HepG2 (cell line): ENCODE measurements around the gene RTEL1. TPM values are rescaled to one million over a fixed set of nuclear protein-coding genes. Genes with fewer than 3 reads are reported as not detected.

ENCODE experiments used
- DR1 ChIP-seq: sonication (generic); formaldehyde crosslinking; IDR thresholded peaks from 2 replicates; pipeline ENCODE4 v1.8.0; 2021; ENCODE audit warnings: mild to moderate bottlenecking, missing genetic modification reagents, inconsistent platforms
- EP300 ChIP-seq, 3 experiments: sonication (generic) in 1 of 3; formaldehyde crosslinking in 1 of 3; IDR thresholded peaks; 2 replicates each; pipeline versions ENCODE4 v1.5.1 to v1.6.1; 2011 to 2020; ENCODE audit warnings: low read depth in 2 of 3, low read length in 2 of 3, borderline replicate concordance in 1 of 3, improper control_type of control experiment in 1 of 3, mild to moderate bottlenecking in 1 of 3, missing genetic modification reagents in 1 of 3, moderate library complexity in 1 of 3
- NCOA2 ChIP-seq: sonication (generic); formaldehyde crosslinking; IDR thresholded peaks from 2 replicates; pipeline ENCODE4 v1.8.0; 2022; ENCODE audit warnings: inconsistent platforms
- NCOA5 ChIP-seq: sonication (generic); formaldehyde crosslinking; IDR thresholded peaks from 2 replicates; pipeline ENCODE4 v1.4.0; 2020; ENCODE audit warnings: missing genetic modification reagents
- POLR2AphosphoS5 ChIP-seq: IDR thresholded peaks from 2 replicates; pipeline ENCODE4 v1.6.1; 2012; ENCODE audit warnings: low read depth, low read length
- RCOR2 ChIP-seq: IDR thresholded peaks from 2 replicates; pipeline ENCODE4 v1.6.1; 2016; ENCODE audit warnings: missing biosample characterization, missing genetic modification reagents
- REPIN1 ChIP-seq: sonication (generic); formaldehyde crosslinking; IDR thresholded peaks from 2 replicates; pipeline ENCODE4 v1.8.0; 2022; ENCODE audit warnings: missing genetic modification reagents, low read depth, mild to moderate bottlenecking, borderline replicate concordance
- RXRB ChIP-seq: IDR thresholded peaks from 2 replicates; pipeline ENCODE4 v1.6.1; 2016; ENCODE audit warnings: borderline replicate concordance, missing genetic modification reagents, missing compliant biosample characterization
- TMF1 ChIP-seq: sonication (generic); formaldehyde crosslinking; IDR thresholded peaks from 2 replicates; pipeline ENCODE4 v1.8.1; 2022; ENCODE audit warnings: low read depth, missing genetic modification reagents
- U2AF1 ChIP-seq: fragments of 200-400 bp; formaldehyde crosslinking; optimal IDR thresholded peaks from 2 replicates; pipeline ENCODE3; 2017; ENCODE audit warnings: mild to moderate bottlenecking, low read depth, low read length
- YY1 ChIP-seq: IDR thresholded peaks from 2 replicates; pipeline ENCODE4 v1.6.1; 2011; ENCODE audit warnings: low read length, low read depth, moderate library complexity, mild to moderate bottlenecking; ENCODE audit not compliant: insufficient read depth, insufficient replicate concordance
- ZNF792 ChIP-seq: IDR thresholded peaks from 2 replicates; pipeline ENCODE4 v1.6.1; 2016
- polyA plus RNA-seq, 8 experiments: library from polyadenylated mRNA; depleted of rRNA in 3 of 8; stranded (reverse) in 7 of 8; unstranded in 1 of 8; fragments of >200 nt; fragmentation: Illumina TruSeq in 4 of 8; extraction: Trizol in 4 of 8; gene quantifications; 2 replicates each; pipeline versions ENCODE4 v1.2.1 to v1.2.3, GENCODE V29; 2011 to 2016; ENCODE audit warnings: low read depth in 4 of 8, missing spikeins in 1 of 8, mixed read lengths in 1 of 8; ENCODE audit not compliant: insufficient read depth in 1 of 8
- total RNA-seq, 5 experiments: library from RNA; depleted of rRNA; stranded (reverse); fragments of >200 nt; fragmentation: Illumina TruSeq; extraction: Trizol; gene quantifications; 2 replicates each; pipeline ENCODE4 v1.2.3, GENCODE V29; 2016; ENCODE audit warnings: low read depth in 1 of 5
- TF ChIP-seq, protein P1 (sequence below): sonication (generic); formaldehyde crosslinking; conservative IDR thresholded peaks from 2 replicates; pipeline ENCODE4 v1.5.0; 2020; ENCODE audit warnings: missing genetic modification reagents
- TF ChIP-seq, protein P2 (sequence below): sonication (generic); formaldehyde crosslinking; IDR thresholded peaks from 2 replicates; pipeline ENCODE4 v1.4.0; 2020; ENCODE audit warnings: missing genetic modification reagents, low read depth, mild to moderate bottlenecking, borderline replicate concordance
- TF ChIP-seq, protein P3 (sequence below): sonication (generic); formaldehyde crosslinking; IDR thresholded peaks from 2 replicates; pipeline ENCODE4 v1.4.0; 2020; ENCODE audit warnings: mild to moderate bottlenecking, low read depth, missing genetic modification reagents
- TF ChIP-seq, protein P4 (sequence below): sonication (generic); formaldehyde crosslinking; IDR thresholded peaks from 2 replicates; pipeline ENCODE4 v1.4.0; 2020; ENCODE audit warnings: missing genetic modification reagents, mild to moderate bottlenecking, borderline replicate concordance
- TF ChIP-seq, protein P5 (sequence below), 2 experiments: sonication (generic) in 1 of 2; formaldehyde crosslinking in 1 of 2; IDR thresholded peaks; 2 replicates each; pipeline versions ENCODE4 v1.6.1 to v1.9.0; 2014 to 2022; ENCODE audit warnings: antibody characterized with exemption in 1 of 2, borderline replicate concordance in 1 of 2, inconsistent platforms in 1 of 2, low read depth in 1 of 2, missing genetic modification reagents in 1 of 2

The RTEL1 gene
- total and polyA plus RNA-seq, 2 of the 13 experiments (the other 11 are each of a cell fraction or from before 2014, with no cell fraction given): 21.8 to 36.4 TPM

DNA sequence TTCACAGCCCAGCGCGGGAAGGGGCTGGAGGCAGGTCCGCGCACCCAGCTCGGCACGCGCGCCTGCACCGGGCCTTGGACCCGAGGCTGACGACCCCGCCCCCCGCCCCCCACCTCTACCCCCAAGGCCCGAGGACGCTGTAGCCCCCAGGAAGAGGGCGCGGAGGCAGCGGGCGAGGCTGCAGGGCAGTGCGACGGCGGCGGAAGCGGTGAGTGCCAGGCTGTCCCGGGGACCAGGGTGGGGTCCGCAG, 79.5 kb downstream of the RTEL1 start (continued):
- TF ChIP-seq NCOA2: no peak
- no peak for TF ChIP-seq ZNF792 (CRISPR knock-in tag)
- no peak for TF ChIP-seq RCOR2
- TF ChIP-seq RXRB: no peak
- TF ChIP-seq, protein P1, sequence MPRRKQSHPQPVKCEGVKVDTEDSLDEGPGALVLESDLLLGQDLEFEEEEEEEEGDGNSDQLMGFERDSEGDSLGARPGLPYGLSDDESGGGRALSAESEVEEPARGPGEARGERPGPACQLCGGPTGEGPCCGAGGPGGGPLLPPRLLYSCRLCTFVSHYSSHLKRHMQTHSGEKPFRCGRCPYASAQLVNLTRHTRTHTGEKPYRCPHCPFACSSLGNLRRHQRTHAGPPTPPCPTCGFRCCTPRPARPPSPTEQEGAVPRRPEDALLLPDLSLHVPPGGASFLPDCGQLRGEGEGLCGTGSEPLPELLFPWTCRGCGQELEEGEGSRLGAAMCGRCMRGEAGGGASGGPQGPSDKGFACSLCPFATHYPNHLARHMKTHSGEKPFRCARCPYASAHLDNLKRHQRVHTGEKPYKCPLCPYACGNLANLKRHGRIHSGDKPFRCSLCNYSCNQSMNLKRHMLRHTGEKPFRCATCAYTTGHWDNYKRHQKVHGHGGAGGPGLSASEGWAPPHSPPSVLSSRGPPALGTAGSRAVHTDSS: no peak
- TF ChIP-seq REPIN1 (CRISPR knock-in tag): no peak
- TF ChIP-seq EP300 (IDR thresholded peaks at IDR 0.05; ENCODE audit: low read depth in 2 of 2, low read length in 2 of 2): no peak; a peak in 1 of 4 replicates
- no peak for TF ChIP-seq EP300 (CRISPR knock-in tag; IDR thresholded peaks at IDR 0.05; ENCODE audit: borderline replicate concordance)
- no peak for TF ChIP-seq U2AF1
- no peak for TF ChIP-seq POLR2AphosphoS5
- 0 out of 2 replicates have a peak, but pooled peaks have one; percentile 11 for TF ChIP-seq NCOA5 (CRISPR knock-in tag)
- TF ChIP-seq TMF1 (CRISPR knock-in tag): 0 out of 2 replicates have a peak, but pooled peaks have one; percentile 94
- TF ChIP-seq YY1: peak; percentile 64
- TF ChIP-seq, protein P2, sequence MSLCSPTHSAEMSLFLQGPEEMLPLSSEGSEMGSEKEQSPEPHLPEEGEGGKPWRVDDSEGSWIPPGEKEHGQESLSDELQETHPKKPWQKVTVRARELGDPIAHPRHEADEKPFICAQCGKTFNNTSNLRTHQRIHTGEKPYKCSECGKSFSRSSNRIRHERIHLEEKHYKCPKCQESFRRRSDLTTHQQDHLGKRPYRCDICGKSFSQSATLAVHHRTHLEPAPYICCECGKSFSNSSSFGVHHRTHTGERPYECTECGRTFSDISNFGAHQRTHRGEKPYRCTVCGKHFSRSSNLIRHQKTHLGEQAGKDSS (CRISPR knock-in tag): 0 out of 2 replicates have a peak, but pooled peaks have one; percentile 16
- TF ChIP-seq, protein P3, sequence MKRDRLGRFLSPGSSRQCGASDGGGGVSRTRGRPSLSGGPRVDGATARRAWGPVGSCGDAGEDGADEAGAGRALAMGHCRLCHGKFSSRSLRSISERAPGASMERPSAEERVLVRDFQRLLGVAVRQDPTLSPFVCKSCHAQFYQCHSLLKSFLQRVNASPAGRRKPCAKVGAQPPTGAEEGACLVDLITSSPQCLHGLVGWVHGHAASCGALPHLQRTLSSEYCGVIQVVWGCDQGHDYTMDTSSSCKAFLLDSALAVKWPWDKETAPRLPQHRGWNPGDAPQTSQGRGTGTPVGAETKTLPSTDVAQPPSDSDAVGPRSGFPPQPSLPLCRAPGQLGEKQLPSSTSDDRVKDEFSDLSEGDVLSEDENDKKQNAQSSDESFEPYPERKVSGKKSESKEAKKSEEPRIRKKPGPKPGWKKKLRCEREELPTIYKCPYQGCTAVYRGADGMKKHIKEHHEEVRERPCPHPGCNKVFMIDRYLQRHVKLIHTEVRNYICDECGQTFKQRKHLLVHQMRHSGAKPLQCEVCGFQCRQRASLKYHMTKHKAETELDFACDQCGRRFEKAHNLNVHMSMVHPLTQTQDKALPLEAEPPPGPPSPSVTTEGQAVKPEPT (CRISPR knock-in tag): no peak
- TF ChIP-seq, protein P4, sequence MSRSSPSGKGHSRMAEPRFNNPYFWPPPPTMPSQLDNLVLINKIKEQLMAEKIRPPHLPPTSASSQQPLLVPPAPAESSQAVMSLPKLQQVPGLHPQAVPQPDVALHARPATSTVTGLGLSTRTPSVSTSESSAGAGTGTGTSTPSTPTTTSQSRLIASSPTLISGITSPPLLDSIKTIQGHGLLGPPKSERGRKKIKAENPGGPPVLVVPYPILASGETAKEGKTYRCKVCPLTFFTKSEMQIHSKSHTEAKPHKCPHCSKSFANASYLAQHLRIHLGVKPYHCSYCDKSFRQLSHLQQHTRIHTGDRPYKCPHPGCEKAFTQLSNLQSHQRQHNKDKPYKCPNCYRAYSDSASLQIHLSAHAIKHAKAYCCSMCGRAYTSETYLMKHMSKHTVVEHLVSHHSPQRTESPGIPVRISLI: no peak
- no peak for TF ChIP-seq DR1 (CRISPR knock-in tag)
- TF ChIP-seq, protein P5, sequence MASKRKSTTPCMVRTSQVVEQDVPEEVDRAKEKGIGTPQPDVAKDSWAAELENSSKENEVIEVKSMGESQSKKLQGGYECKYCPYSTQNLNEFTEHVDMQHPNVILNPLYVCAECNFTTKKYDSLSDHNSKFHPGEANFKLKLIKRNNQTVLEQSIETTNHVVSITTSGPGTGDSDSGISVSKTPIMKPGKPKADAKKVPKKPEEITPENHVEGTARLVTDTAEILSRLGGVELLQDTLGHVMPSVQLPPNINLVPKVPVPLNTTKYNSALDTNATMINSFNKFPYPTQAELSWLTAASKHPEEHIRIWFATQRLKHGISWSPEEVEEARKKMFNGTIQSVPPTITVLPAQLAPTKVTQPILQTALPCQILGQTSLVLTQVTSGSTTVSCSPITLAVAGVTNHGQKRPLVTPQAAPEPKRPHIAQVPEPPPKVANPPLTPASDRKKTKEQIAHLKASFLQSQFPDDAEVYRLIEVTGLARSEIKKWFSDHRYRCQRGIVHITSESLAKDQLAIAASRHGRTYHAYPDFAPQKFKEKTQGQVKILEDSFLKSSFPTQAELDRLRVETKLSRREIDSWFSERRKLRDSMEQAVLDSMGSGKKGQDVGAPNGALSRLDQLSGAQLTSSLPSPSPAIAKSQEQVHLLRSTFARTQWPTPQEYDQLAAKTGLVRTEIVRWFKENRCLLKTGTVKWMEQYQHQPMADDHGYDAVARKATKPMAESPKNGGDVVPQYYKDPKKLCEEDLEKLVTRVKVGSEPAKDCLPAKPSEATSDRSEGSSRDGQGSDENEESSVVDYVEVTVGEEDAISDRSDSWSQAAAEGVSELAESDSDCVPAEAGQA (IDR thresholded peaks at IDR 0.05; ENCODE audit: low read depth): no peak
- TF ChIP-seq, protein P5 (CRISPR knock-in tag; IDR thresholded peaks at IDR 0.05; ENCODE audit: borderline replicate concordance): no peak
